NCI-H2107 (cell line): Measurements from ENCODE around the gene ARHGDIA.
"Not testable (repeated sequence)": the region's sequence is repeated elsewhere in the genome, so short reads cannot be mapped to it uniquely, and the experiment has no call there.

Source experiments
- DNase-seq: peaks from one replicate; lab custom pipeline; 2025; lab: John Stamatoyannopoulos, UW

ARHGDIA gene

GRCh38 chr17:81842725-81843504, 28.2 kb downstream of the ARHGDIA start:
- DNase-seq, result no peak

- no peak for DNase-seq
These were observed 28.8 kb downstream of the ARHGDIA start for GRCh38 chr17:81842378-81842724.

GRCh38 chr17:81841866-81842265, 29.3 kb downstream of the ARHGDIA start:
- DNase-seq, result no peak

GRCh38 chr17:81840826-81841778, 30.0 kb downstream of the ARHGDIA start:
- no peak for DNase-seq

- DNase-seq, result not testable (repeated sequence)
These were observed 31.1 kb downstream of the ARHGDIA start for GRCh38 chr17:81840059-81840458.

GRCh38 chr17:81839301-81839700, 31.8 kb downstream of the ARHGDIA start:
- DNase-seq, result no peak

- no peak for DNase-seq
These were observed 32.3 kb downstream of the ARHGDIA start for GRCh38 chr17:81838753-81839255.

GRCh38 chr17:81837641-81838040, 33.5 kb downstream of the ARHGDIA start:
- no peak for DNase-seq

GRCh38 chr17:81834831-81835267, 36.3 kb downstream of the ARHGDIA start, which contains the start of gene PPP1R27:
TSS of gene PPP1R27 (minus strand) at chr17:81835050. CDS start at chr17:81834953, 97 bp downstream.
- no peak for DNase-seq

- DNase-seq, result no peak
These were observed 37.0 kb downstream of the ARHGDIA start for GRCh38 chr17:81833921-81834830.

GRCh38 chr17:81833160-81833920, 37.8 kb downstream of the ARHGDIA start, which contains the start of gene MCRIP1:
TSS of gene MCRIP1 (minus strand) at chr17:81833291. CDS start at chr17:81824506, 8,785 bp downstream.
- DNase-seq, result peak; percentile 94

GRCh38 chr17:81832608-81833159, 38.5 kb downstream of the ARHGDIA start:
- DNase-seq, result no peak

GRCh38 chr17:81831957-81832607, 39.1 kb downstream of the ARHGDIA start:
- DNase-seq, result no peak

GRCh38 chr17:81831563-81831956, 39.6 kb downstream of the ARHGDIA start:
- no peak for DNase-seq

- no peak for DNase-seq
These were observed 41.3 kb downstream of the ARHGDIA start for GRCh38 chr17:81829858-81830257.

- DNase-seq, result no peak
These were observed 42.5 kb downstream of the ARHGDIA start for GRCh38 chr17:81828656-81829055.

GRCh38 chr17:81825841-81826466, 45.2 kb downstream of the ARHGDIA start:
- no peak for DNase-seq

- DNase-seq, result no peak
These were observed 46.5 kb downstream of the ARHGDIA start for GRCh38 chr17:81824595-81824994.

GRCh38 chr17:81823820-81824550, 47.2 kb downstream of the ARHGDIA start:
- DNase-seq, result no peak
